ENCODE results near the gene GAPT.

GAPT gene

DNA sequence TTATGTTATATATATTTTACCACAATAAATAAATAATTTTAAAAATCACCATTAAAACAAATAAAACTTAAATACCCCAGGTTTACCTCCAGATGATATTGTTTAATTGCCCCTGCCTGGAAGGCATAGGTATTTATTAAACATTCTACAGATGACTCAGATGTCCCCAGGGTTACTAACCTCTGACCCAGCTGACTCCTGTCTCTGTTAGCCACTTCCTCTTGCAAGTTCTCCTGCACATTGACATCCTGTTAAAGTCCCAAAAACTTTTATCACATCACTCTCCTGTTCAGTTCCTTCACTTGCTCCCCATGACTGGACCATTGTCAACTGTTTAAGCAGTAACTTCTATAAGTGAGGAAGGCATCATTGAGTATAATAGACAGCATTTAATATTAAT is 54.7 kb downstream of the GAPT start:
- no peak overlapping the region for H3K27ac ChIP-seq (ENCODE audit: low read depth, low read length)
- no peaks in the 10 kb centered on the region for H3K9me2 ChIP-seq (replicated peaks; ENCODE audit: insufficient read depth, low read length)
- H3K36me3 ChIP-seq (ENCODE audit: low read length) = no peaks in the 10 kb centered on the region
- TF ChIP-seq EZH2phosphoT487 (conservative IDR thresholded peaks at IDR 0.05; ENCODE audit: low read length) = no peak
- TF ChIP-seq, protein P1, sequence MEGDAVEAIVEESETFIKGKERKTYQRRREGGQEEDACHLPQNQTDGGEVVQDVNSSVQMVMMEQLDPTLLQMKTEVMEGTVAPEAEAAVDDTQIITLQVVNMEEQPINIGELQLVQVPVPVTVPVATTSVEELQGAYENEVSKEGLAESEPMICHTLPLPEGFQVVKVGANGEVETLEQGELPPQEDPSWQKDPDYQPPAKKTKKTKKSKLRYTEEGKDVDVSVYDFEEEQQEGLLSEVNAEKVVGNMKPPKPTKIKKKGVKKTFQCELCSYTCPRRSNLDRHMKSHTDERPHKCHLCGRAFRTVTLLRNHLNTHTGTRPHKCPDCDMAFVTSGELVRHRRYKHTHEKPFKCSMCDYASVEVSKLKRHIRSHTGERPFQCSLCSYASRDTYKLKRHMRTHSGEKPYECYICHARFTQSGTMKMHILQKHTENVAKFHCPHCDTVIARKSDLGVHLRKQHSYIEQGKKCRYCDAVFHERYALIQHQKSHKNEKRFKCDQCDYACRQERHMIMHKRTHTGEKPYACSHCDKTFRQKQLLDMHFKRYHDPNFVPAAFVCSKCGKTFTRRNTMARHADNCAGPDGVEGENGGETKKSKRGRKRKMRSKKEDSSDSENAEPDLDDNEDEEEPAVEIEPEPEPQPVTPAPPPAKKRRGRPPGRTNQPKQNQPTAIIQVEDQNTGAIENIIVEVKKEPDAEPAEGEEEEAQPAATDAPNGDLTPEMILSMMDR (IDR thresholded peaks at IDR 0.05; ENCODE audit: insufficient read depth, low read length, poor library complexity, severe bottlenecking) = no peak
- H4K20me1 ChIP-seq (ENCODE audit: low read depth, low read length) = no peaks in the 10 kb centered on the region
- H3K27me3 ChIP-seq (ENCODE audit: low read length) = no peaks in the 10 kb centered on the region
- H3K9ac ChIP-seq (ENCODE audit: low read length) = no peak overlapping the region
- no peak overlapping the region for H3K4me3 ChIP-seq (ENCODE audit: insufficient read depth, low read length, poor library complexity, severe bottlenecking)
- H3K79me2 ChIP-seq (ENCODE audit: insufficient read depth, low read length) = no peaks in the 10 kb centered on the region
- H2AFZ ChIP-seq (ENCODE audit: low read depth, low read length, severe bottlenecking) = no peak overlapping the region
- H3F3A ChIP-seq (ENCODE audit: insufficient read depth) = no peaks in the 10 kb centered on the region
- H3K4me2 ChIP-seq (ENCODE audit: low read depth, low read length, poor library complexity, severe bottlenecking) = no peak overlapping the region
- H3K9me3 ChIP-seq (ENCODE audit: insufficient read depth, low read length) = no peaks in the 10 kb centered on the region
